Fibroblast of mammary gland (primary cell): Measurements from ENCODE around the gene FZD7.

Experiments
- DNase-seq: peaks from one replicate; pipeline ENCODE4 v3.0.0-alpha.2; 2010; ENCODE audit warnings: low read depth
- H3K4me3 ChIP-seq: 2 replicates; pipeline ENCODE4 v1.5.1; 2011; ENCODE audit warnings: low read depth, mild to moderate bottlenecking, low read length, moderate library complexity; ENCODE audit not compliant: control insufficient read depth
- CTCF ChIP-seq: conservative IDR thresholded peaks from 2 replicates; pipeline ENCODE4 v1.5.1; 2011; ENCODE audit warnings: low read depth, low read length, inconsistent platforms; ENCODE audit not compliant: control insufficient read depth, insufficient read depth

The FZD7 gene

GRCh38 chr2:202049092-202049728 lies 15.6 kb downstream of the FZD7 start:
- TF ChIP-seq CTCF = no peak
- no peak for DNase-seq
- H3K4me3 ChIP-seq = no peak overlapping the region

- TF ChIP-seq CTCF = no peak
- no peak overlapping the region for H3K4me3 ChIP-seq
- no peak for DNase-seq
Observed at GRCh38 chr2:202049840-202050239, 16.2 kb downstream of the FZD7 start.

- TF ChIP-seq CTCF = no peak
Observed at GRCh38 chr2:202050652-202051051, 17.0 kb downstream of the FZD7 start.

GRCh38 chr2:202051499-202052161 lies 18.0 kb downstream of the FZD7 start:
- no peak overlapping the region for H3K4me3 ChIP-seq
- no peak for DNase-seq
- no peak for TF ChIP-seq CTCF

More at GRCh38 chr2:202050652-202051051, 17.0 kb downstream of the FZD7 start:
- no peak overlapping the region for H3K4me3 ChIP-seq
- no peak for DNase-seq

- H3K4me3 ChIP-seq = no peak overlapping the region
- no peak for DNase-seq
- no peak for TF ChIP-seq CTCF
Observed at GRCh38 chr2:202052235-202052634, 18.6 kb downstream of the FZD7 start.

GRCh38 chr2:202054679-202055078 lies 21.0 kb downstream of the FZD7 start:
- no peak for DNase-seq
- H3K4me3 ChIP-seq = no peak overlapping the region
- no peak for TF ChIP-seq CTCF
